CD4-positive, alpha-beta T cell treated with Interleukin-17A for 4 hours (primary cell): ENCODE results near the gene CPAMD8.
"Not testable (repeated sequence)": the region's sequence is repeated elsewhere in the genome, so short reads cannot be mapped to it uniquely, and the experiment has no call there.

Source experiments
- DNase-seq: peaks from one replicate; pipeline ENCODE4 v3.0.0-alpha.2; 2020; ENCODE audit warnings: mixed read lengths

Gene CPAMD8

DNA sequence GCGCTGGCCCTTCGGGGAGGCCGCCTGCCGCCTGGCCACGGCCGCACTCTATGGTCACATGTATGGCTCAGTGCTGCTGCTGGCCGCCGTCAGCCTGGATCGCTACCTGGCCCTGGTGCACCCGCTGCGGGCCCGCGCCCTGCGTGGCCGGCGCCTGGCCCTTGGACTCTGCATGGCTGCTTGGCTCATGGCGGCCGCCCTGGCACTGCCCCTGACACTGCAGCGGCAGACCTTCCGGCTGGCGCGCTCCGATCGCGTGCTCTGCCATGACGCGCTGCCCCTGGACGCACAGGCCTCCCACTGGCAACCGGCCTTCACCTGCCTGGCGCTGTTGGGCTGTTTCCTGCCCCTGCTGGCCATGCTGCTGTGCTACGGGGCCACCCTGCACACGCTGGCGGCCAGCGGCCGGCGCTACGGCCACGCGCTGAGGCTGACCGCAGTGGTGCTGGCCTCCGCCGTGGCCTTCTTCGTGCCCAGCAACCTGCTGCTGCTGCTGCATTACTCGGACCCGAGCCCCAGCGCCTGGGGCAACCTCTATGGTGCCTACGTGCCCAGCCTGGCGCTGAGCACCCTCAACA is 136.6 kb downstream of the CPAMD8 start:
- no peak for DNase-seq

DNA sequence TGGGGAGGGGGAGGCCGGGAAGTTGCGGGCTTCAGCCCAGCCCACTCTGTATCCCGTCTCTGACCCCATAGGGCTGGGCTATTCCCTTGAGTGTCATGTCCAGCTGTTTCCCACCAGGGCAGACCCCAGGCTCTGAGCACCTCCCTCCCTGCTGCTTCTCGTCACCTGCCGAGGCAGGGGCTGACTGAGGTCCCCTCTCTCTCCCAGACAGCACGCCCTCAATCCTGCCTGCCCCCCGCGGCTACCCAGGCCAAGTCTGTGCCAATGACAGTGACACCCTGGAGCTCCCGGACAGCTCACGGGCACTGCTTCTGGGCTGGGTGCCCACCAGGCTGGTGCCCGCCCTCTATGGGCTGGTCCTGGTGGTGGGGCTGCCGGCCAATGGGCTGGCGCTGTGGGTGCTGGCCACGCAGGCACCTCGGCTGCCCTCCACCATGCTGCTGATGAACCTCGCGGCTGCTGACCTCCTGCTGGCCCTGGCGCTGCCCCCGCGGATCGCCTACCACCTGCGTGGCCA is 137.2 kb downstream of the CPAMD8 start:
- no peak for DNase-seq

DNA sequence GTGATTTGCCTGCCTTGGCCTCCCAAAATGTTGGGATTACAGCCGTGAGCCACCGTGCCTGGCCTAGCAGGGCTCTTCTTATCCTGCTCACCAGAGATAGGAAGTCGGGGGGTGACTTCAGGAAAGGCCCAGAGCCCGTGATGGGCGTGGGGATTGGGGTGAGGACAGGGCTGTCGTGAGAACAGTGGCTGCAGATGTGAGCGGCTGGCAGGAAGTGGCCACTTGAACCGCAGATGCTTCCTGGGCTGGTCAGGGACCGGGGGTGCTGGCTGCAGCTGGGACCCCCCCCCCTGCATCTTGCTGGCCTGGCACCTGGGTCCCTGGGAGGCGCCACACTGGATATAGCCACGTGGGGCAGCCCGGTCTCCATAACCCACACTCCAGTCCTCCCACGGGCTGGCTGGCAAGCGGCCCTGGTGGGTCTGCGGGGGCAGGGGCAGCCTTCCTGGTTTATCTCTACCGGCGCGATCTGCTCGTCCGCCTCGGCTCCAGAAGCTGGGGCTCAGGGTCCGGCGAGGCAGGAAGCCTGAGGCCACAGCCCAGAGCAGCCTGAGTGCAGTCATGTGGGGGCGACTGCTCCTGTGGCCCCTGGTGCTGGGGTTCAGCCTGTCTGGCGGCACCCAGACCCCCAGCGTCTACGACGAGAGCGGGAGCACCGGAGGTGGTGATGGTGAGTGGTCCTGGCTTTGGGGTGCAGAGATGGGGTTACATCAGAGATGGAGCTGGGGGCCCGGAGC is 137.8 kb downstream of the CPAMD8 start, which contains the start of gene F2RL3:
F2RL3 (plus strand) TSS at position 371 of the 737 bp plus-strand sequence; CDS start at position 562, 191 bp downstream.
- DNase-seq: no peak

DNA sequence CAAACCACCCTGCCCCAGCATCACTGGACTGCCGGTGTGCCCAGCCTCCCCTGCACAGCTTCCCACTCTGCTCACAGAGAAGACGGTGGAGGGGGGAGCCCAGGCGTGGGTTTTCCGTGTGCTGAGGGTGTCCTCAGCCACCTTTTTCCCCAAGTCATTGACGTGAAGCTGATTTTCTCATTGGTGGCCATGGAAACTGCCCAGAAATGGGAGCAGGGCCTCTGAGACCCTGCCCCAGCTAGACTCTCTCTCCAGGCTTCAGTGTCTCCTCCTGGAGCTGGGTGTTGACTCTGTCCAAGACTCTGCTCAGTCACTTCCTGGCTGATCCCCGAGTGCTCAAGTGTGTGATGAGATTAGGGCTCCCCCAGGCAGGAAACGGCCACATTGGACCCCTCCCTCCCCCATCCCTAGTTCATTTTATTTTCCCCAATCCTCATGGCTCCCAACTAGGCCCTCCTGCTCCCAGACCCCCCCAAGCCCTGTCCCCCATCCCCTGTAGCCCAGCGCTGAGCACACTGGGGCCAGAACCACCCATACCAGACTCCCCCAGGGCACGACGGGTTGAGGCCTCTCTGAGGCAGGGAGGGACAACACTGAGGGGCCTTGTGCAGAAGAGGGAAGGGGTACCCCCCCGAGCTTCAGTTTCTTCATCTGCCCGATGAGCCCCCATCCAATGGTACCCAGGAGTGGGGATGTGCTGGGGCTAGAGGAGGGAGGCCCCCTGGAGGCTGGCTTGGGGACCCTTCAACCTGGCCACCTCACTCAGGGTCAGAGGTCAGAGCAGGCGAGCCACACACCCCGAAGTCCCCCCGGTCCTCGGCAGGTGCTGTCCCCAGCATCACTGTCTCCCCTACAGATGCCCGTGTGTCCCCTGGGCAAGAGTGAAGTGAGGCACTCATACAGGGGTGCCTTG is 139.0 kb downstream of the CPAMD8 start:
- no peak for DNase-seq

DNA sequence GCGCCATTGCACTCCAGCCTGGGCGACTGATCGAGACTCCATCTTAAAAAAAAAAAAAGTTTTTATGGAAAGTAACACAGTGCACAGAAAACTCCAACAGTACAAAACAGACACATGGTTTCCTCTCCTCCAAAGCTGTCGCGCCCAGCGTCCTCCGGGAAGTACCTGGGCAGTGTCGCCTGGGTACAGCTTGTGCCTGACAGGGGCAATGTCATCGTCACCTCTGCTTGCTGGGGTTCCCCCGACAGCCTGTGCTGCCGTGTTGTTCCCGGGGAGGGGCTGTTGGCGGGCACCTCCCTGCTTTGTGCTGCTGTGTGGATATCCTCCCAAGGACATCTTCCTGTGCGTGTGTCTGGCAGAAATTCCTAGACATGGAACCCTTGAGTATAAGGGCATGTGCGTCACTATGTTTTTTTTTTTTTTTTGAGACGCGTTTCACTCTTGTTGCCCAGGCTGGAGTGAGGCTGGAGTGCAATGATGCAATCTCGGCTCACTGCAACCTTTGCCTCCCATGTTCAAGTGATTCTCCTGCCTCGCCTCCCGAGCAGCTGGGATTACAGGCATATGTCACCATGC is 140.2 kb downstream of the CPAMD8 start:
- no peak for DNase-seq

DNA sequence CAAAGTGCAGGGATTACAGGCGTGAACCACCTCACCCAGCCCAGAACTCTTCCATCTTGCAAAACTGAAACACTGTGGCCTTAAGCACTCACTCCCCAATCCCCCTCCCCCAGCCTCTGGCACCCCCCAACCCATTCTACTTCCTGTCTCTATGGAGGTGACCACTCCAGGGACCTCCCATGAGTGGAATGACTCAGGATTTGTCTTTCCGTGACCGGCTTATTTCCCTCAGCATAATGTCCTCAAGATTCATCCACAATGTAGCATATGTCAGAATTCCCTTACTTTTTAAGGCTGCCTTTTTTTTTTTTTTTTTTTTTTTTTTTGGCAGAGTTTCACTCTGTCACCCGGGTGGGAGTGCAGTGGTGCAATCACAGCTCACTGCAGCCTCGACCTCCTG is 141.4 kb downstream of the CPAMD8 start:
- no peak for DNase-seq

DNA sequence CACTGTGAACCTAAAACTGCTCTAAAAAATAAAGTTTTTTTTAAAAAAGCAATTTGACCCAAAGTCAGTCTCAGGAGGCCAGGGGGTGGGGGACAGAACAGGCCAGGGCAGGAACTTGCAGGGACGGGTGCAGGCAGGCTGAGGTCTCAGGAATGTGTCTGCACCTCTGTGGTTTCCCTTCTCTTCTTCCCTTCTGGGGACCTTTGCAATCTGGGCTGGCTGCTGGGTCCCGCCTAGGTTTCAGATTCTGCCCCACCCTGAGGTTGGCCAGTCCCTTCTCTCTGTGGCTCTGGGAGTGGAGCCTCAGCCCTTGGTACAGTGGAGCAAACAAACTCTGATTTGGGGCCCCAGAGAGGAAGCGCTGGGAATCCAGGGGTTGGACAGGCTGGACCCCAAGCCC is 143.1 kb downstream of the CPAMD8 start:
- DNase-seq: no peak

DNA sequence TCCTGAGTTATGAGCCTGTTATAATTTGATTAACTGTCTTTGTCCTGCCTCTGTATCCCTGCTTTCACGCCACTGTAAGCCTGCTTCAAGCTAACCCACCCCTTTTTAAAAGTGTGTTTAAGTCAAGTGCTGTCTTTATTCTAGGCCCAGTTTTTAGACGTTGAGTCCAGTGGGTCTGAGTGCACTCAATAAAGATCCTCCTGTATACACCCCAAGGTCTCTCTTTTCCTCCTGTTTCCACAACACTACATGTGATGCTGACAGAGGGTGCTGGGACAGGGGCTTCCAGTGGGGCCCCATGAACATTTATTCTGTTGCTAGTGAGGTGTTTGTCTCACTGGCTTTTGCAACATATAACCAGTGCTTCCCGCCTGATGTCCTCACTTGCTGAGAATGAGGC is 144.5 kb downstream of the CPAMD8 start:
- DNase-seq: no peak

DNA sequence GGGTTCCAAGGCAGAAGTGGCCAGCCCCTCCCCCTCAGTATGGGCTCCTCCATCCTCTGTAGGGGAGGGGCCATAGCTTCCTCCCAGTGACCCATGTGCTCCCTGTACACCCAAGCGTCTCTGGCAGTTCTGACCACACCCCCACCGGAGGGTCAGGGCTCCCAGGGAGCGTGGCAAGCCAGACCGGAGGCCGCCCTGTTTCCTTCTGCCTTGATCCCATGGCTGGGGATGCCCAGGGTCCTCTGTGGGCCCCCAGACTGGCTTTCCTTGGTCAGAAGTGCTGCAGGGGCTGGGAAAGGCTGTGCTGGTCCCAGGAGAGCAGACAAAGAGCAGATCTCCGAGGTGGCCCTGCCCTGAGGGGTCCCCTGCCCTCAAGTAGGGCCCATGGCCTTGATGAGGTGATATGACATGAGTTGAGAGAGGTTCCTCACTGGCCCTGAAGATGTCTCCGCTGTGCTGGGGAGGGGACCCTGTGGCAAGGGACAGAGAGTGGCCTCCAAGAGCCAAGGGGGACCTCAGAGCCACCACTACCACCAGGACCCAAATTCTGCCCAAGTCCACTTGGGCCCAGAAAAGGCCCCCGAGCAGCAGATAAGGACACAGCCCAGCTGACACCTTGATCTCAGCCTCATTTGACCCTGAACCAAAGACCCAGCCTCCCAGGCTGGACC is 145.6 kb downstream of the CPAMD8 start:
- no peak for DNase-seq

DNA sequence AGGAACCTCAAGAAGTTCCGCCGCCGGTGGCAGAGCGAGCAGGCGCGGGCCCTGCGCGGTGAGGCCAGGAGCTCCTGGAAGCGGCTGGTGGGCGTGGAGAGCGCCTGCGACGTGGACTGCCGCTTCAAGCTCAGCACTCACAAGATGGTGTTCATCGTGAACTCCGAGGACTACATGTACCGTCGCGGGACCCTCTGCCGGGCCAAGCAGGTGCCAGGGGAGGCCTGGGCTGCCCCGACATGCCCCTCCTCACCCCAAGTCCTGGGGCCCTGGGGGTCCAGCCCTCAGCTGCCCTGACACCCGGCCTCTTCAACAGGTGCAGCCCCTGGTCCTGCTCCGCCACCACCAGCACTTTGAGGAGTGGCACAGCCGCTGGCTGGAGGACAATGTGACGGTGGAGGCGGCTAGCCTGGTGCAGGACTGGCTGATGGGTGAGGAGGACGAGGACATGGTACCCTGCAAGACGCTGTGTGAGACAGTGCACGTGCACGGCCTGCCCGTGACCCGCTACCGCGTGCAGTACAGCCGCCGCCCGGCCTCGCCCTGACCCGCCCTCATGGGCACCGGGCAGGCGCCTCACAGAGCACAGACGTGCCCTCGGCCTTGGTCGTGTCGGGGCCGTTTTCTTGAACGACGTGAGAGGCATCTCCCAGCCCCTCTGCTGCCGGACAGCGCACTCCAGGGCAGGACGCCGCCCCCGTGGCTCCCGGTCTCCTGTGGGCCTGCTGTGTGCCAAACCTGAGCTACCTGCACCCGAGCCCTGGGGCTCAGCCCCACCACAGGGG is 148.2 kb downstream of the CPAMD8 start:
- no peak for DNase-seq

DNA sequence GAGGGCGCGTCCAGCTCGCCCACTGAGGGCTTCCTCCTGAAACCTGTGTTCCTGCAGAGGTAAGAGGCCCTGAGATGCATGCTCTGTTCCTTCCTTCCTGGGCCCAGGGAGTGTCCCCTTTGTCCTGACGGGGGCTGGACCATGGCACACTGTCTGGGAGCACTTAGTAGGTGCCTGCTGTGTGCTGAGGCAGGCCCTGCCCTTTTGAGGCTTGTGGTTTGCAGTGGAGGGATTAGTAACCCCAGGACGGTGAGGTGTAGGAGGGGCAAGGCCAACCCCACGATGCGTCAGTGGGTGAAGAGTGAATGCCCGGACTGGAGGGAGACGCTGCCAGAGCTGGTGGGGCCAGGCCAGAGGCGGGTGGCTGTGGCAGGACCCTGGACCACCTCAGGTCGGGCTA is 149.0 kb downstream of the CPAMD8 start:
- no peak for DNase-seq

DNA sequence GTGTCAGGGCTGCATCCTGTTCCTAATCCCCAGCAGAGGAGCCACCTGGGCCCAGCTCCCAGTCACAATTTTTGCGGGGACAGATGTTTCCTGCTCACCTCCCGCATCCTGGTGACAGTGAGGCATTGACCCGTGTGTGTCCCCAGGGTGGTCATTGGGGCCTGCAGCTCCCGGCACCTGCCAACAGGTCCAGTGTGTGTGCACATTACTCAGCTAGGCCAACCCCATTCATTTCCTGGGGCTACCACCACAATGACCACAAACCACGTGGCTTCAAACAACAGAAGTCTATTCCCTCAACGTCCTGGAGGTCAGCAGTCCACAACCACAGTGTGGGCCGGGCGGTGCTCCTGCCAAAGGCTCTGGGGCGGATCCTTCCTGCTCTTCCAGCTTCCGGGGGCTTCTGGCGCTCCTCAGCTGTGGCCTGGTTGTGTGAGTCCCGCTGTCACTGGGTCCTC is 149.7 kb downstream of the CPAMD8 start:
- DNase-seq: no peak

DNA sequence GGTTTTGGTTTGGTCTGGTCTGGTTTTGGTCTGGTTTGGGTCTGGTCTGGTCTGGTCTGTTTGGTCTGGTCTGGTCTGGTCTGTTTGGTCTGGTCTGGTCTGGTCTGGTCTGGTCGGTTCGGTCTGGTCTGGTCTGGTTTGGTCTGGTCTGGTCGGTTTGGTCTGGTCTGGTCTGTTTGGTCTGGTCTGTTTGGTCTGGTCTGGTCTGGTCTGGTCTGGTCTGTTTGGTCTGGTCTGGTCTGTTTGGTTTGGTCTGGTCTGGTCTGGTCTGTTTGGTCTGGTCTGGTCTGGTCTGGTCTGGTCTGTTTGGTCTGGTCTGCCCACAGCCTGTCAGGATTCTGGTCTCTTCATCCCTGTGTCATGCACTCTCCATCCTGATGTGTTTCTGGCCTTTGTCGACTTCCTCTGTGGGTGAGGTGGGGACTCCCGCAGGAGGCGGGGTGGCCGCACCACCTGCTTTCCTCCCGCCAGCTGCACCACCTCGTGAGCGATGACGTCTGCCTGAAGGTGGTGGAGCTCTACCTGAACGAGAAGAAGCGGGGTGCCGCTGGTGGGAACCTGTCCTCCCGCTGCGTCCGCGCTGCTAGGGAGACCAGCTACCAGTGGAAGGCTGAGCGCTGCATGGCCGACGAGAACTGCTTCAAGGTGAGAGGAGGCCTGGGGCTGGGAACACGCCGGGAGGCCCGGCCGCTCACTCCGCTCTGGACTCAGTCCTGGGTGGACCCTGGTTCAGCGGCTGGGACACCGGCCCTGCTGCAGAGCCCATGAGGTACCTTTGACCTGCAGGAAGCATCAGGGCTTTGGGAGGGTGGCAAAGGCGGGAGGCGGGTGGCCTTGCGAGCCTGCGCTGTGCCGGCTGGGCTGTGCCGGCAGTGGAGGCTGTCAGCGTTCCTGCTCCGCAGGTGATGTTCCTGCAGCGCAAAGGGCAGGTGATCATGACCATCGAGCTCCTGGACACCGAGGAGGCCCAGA is 150.7 kb downstream of the CPAMD8 start:
- DNase-seq: no peak

DNA sequence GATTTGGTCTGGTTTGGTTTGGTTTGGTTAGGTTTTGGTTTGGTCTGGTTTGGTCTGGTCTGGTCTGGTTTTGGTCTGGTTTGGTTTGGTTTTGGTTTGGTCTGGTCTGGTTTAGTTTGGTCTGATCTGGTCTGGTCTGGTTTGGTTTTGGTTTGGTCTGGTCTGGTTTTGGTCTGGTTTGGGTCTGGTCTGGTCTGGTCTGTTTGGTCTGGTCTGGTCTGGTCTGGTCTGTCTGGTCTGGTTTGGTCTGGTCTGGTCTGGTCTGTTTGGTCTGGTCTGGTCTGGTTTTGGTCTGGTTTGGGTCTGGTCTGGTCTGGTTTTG is 151.7 kb downstream of the CPAMD8 start:
- DNase-seq: not testable (repeated sequence)

DNA sequence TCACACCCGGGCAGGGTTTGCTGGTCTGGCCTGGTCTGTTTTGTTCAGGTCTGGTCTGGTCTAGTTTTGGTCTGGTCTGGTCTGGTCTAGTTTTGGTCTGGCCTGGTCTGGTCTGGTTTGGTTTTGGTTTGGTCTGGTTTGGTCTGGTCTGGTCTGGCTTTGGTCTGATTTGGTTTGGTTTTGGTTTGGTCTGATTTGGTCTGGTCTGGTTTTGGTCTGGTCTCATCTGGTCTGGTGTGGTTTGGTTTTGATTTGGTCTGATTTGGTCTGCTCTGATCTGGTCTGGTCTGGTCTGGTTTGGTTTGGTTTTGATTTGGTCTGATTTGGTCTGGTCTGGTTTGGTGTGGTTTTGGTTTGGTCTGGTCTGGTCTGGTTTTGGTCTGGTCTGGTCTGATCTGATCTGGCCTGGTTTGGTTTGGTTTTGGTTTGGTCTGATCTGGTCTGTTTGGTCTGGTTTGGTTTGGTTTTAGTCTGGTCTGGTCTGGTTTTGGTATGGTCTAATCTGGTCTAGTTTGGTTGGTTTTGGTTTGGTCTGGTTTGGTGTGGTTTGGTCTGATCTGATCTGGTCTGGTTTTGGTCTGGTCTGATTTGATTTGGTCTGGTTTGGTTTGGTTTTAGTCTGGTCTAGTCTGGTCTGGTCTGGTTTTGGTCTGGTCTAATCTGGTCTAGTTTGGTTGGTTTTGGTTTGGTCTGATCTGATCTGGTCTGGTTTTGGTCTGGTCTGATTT is 152.2 kb downstream of the CPAMD8 start:
- no peak for DNase-seq

DNA sequence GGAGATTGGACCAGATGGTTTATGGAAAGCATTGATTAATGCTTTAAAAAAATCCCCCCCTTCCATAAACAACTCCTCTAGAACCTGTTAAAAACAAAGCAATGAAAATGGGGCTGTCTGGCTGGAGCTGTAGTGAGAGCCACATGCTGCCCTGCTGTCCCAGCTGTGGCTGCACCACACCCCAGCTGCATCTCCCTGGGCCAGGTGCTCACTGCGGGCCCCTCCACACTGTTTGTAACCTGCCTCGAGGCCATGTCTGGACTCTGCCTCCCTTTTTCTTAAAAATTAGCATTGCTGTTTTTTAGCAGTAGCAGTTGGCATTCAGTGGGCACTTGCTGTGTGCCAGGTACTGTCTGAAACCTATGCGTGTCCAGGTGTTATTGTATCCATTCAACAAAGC is 153.0 kb downstream of the CPAMD8 start:
- DNase-seq: no peak

DNA sequence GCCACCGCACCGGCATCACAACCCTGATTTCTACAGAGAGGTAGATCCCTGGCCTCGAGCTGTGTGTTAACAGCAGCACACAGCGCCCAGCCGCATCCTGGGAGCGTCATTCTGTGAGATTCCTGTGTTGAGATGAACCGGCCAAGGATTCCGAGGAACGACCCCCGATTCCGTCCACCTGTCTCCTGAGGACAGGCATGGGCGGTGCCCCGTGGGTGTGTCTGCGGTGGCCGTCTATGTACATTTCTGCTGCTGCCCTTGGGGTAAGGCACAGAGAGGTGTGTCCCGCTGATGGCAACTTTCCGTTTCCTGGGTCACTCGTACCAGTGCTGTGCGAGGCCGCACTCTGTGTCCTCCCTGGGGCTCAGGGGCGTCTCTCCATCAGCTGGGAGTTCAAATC is 153.9 kb downstream of the CPAMD8 start:
- DNase-seq: no peak

DNA sequence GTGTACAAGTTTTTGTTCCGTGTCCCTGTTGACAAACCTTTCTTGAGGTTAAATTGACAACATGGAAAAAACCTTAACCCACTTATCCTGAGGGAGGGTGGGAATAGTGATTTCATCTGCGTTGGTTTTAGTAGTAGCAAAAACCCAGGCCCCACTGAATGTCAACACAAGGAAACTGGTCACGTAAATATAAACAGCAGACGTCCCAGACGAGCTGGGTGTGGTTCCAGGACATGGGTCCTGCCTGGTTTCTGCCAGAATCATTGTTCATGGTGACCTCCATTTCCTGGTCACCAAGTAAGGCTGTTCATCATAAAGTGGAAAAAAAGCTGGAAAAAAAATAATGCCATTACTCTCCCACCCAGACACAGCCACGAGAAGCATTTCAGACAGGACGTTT is 154.7 kb downstream of the CPAMD8 start:
- no peak for DNase-seq

DNA sequence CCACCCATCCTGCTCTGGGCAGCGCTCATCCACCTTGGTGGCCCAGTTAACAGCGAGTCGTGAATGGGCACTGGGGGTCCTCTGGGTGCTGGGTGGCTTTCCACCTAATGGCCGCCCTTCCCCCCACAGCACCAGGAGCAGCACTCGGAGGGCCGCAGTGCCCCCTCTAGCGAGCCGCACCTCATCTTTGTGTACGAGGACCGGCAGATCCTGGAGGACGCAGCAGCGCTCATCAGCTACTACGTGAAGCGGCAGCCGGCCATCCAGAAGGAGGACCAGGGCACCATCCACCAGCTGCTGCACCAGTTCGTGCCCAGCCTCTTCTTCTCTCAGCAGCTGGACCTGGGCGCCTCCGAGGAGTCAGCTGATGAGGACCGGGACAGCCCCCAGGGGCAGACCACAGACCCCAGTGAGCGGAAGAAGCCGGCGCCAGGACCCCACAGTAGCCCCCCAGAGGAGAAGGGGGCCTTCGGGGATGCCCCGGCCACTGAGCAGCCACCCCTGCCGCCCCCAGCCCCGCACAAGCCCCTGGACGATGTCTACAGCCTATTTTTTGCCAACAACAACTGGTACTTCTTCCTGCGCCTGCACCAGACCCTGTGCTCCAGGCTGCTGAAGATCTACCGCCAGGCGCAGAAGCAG is 157.2 kb downstream of the CPAMD8 start:
- no peak for DNase-seq
